ENCODE measurements around the gene MC3R.

Gene MC3R

DNA sequence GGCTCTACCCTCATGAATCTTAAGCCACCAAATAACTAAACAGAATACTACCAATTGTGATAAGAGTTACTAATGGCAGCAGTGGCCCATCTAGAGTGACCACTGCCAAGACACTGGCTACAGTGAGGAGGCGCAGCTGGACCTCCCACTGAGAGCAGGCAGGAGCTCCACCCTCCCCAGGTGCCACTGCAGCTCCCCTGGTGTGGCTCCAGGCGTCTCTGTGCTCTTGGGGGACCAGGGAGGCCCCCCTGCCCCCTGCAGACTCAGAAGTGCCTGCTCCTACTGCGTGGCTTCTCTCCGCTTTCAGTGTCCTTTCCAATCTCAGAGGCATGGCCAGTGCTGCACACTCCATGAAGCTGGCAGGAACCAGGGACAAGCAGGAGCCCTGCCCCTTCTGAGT is 23.4 kb downstream of the MC3R start:
- H3K9me3 ChIP-seq: no peaks in the 10 kb centered on the region
- intact Hi-C loops (cut with DNase I; ENCODE audit: low total_unique reads): no loop called here
- no peaks in the 10 kb centered on the region for H3K4me1 ChIP-seq
- peaks cover 0 to 4% of the 10 kb centered on the region in 2 donors for H3K27me3 ChIP-seq
- TF ChIP-seq, protein P1, sequence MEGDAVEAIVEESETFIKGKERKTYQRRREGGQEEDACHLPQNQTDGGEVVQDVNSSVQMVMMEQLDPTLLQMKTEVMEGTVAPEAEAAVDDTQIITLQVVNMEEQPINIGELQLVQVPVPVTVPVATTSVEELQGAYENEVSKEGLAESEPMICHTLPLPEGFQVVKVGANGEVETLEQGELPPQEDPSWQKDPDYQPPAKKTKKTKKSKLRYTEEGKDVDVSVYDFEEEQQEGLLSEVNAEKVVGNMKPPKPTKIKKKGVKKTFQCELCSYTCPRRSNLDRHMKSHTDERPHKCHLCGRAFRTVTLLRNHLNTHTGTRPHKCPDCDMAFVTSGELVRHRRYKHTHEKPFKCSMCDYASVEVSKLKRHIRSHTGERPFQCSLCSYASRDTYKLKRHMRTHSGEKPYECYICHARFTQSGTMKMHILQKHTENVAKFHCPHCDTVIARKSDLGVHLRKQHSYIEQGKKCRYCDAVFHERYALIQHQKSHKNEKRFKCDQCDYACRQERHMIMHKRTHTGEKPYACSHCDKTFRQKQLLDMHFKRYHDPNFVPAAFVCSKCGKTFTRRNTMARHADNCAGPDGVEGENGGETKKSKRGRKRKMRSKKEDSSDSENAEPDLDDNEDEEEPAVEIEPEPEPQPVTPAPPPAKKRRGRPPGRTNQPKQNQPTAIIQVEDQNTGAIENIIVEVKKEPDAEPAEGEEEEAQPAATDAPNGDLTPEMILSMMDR (IDR thresholded peaks at IDR 0.05): no peak
- DNase-seq: no peak
- no peak overlapping the region for H3K4me3 ChIP-seq
- no peaks in the 10 kb centered on the region for H3K36me3 ChIP-seq
- H3K27ac ChIP-seq: no peak overlapping the region

DNA sequence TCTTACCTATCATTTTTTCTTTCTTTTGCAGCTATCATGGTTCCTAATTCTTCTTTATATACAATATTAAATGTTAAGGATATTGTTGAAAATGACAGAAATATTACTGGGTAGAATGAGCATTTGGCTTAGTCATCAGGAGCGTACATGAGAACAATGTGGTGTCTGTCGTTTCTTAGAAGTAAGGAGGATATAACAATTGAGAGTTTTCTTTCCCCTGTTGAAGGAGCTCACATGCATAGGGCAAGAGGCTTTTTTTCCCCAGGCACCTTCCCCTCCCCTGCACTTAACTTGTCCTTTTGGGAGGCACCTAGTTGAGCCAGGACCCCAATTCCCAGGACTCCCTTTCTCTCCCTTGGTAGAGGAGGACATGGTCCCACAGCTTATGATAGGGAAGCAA is 25.0 kb downstream of the MC3R start:
- Histone ChIP-seq H3K27ac (no peak overlapping the region), H3K36me3 (no peaks in the 10 kb centered on the region), H3K4me1 (no peaks in the 10 kb centered on the region), H3K4me3 (no peak overlapping the region), H3K27me3 (peaks cover 0 to 4% of the 10 kb centered on the region in 2 donors), H3K9me3 (no peaks in the 10 kb centered on the region)
- intact Hi-C loops (cut with DNase I; ENCODE audit: low total_unique reads): no loop called here
- no peak for DNase-seq
- TF ChIP-seq, protein P1 (IDR thresholded peaks at IDR 0.05): no peak

DNA sequence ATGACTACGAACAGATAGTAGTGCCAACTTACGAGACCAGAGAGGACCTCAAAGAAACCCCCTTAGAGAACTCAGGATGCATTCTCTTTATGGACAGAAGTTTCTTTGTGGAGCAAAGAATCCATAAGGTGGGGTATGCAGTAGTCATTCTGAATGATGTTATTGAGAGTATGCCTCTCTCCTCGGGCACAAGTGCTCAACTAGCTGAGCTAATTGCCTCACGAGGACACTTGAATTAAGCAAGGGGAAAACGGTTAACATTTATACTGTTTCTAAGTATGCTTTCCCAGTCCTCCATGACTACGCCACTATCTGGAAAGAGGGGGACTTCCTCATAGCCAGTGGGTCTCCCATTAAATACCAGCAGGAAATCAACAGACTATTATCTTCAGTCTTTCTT is 25.6 kb downstream of the MC3R start:
- Histone ChIP-seq H3K27ac (no peak overlapping the region), H3K9me3 (no peaks in the 10 kb centered on the region), H3K4me3 (no peak overlapping the region), H3K27me3 (peaks cover 0 to 4% of the 10 kb centered on the region in 2 donors), H3K4me1 (no peaks in the 10 kb centered on the region), H3K36me3 (no peaks in the 10 kb centered on the region)
- TF ChIP-seq, protein P1 (IDR thresholded peaks at IDR 0.05): no peak
- no peak for DNase-seq
- intact Hi-C loops (cut with DNase I; ENCODE audit: low total_unique reads): no loop called here

DNA sequence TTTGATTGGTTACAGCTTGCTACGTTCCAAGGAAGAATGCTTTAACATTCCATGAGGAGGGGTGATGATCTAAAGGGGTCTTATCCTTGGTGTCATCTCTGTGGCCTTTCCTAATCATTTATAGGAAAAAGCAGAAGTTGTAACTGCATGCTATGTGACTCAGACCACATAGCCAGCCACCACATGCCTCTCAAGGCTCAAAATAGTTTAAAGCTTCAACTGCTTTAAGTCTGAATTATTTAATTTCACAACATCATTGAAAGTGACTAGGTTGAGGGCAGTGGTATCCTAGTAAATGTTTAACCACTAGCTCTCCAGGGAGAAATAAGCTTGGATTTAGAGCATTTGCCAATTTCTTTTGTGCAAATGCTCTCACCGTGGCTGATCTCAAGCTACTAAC is 29.7 kb downstream of the MC3R start:
- TF ChIP-seq, protein P1 (IDR thresholded peaks at IDR 0.05): no peak
- intact Hi-C loops (cut with DNase I; ENCODE audit: low total_unique reads): no loop called here
- Histone ChIP-seq H3K9me3 (no peaks in the 10 kb centered on the region), H3K4me3 (no peak overlapping the region), H3K27ac (no peak overlapping the region), H3K36me3 (no peaks in the 10 kb centered on the region), H3K27me3 (peaks cover 0 to 4% of the 10 kb centered on the region in 2 donors), H3K4me1 (no peaks in the 10 kb centered on the region)
- DNase-seq: no peak

DNA sequence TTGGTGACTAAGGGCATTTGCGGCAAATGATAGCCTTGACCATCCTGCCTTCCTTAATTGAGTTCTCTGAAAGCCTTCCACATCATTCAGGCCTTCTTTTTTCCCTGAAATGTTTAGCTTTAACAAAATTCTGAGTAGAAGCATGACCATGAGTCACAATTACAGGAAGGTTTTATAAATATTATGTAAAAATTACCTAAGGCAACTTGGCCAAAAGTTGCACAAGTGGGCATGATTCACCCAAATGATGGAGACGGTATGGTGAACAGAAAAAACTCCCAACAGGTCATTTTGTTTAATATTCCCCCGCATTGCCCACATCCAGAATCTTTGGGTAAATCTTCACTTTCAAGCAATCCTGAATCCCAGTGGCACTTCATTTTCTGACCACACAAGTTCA is 37.0 kb downstream of the MC3R start:
- no peaks in the 10 kb centered on the region for H3K27me3 ChIP-seq
- intact Hi-C loops (cut with DNase I; ENCODE audit: low total_unique reads): no loop called here

More for the DNA sequence above, 37.0 kb downstream of the MC3R start:
- no peak overlapping the region for H3K4me3 ChIP-seq
- H3K27ac ChIP-seq: no peak overlapping the region
- DNase-seq: no peak
- no peaks in the 10 kb centered on the region for H3K4me1 ChIP-seq
- no peaks in the 10 kb centered on the region for H3K9me3 ChIP-seq
- TF ChIP-seq, protein P1 (IDR thresholded peaks at IDR 0.05): no peak
- H3K36me3 ChIP-seq: no peaks in the 10 kb centered on the region

Data from tibial artery (tissue), 4 donors.